HEK293T (cell line): ENCODE results near the gene KIRREL1.

Source experiments
- CTCF ChIA-PET: fragments of 350-600 bp; formaldehyde crosslinking; extraction: SDS; loops from one replicate; lab custom pipeline; 2021; ENCODE audit warnings: antibody characterized with exemption, inconsistent platforms; lab: Yijun Ruan, JAX
- POLR2A ChIA-PET: fragments of 350-600 bp; formaldehyde crosslinking; extraction: SDS; loops from one replicate; lab custom pipeline; 2020; ENCODE audit warnings: antibody characterized with exemption, inconsistent platforms; lab: Yijun Ruan, JAX
- DNase-seq: peaks from one replicate; pipeline ENCODE4 v3.0.0; 2012; ENCODE audit warnings: mixed read lengths; ENCODE audit errors: extremely low spot score
- ARNT ChIP-seq: fragments of 450-650 bp; IDR thresholded peaks from 2 replicates; pipeline ENCODE4 v1.6.1; 2017; ENCODE audit warnings: mild to moderate bottlenecking
- BHLHE40 ChIP-seq: fragments of 450-650 bp; IDR thresholded peaks from 2 replicates; pipeline ENCODE4 v1.6.1; 2016; ENCODE audit warnings: mild to moderate bottlenecking, moderate library complexity, borderline replicate concordance
- CTBP1 ChIP-seq: fragments of 450-650 bp; IDR thresholded peaks from 2 replicates; pipeline ENCODE4 v1.6.1; 2016; ENCODE audit warnings: borderline replicate concordance
- ELF4 ChIP-seq: fragments of 450-650 bp; IDR thresholded peaks from 2 replicates; pipeline ENCODE4 v1.6.1; 2017; ENCODE audit warnings: antibody characterized with exemption
- FOXA1 ChIP-seq: fragments of 450-650 bp; IDR thresholded peaks from 2 replicates; pipeline ENCODE4 v1.6.1; 2016; ENCODE audit warnings: mild to moderate bottlenecking
- FOXK2 ChIP-seq: fragments of 450-650 bp; IDR thresholded peaks from 2 replicates; pipeline ENCODE4 v1.6.1; 2016; ENCODE audit warnings: mild to moderate bottlenecking
- FOXM1 ChIP-seq: fragments of 450-650 bp; IDR thresholded peaks from 2 replicates; pipeline ENCODE4 v1.6.1; 2017; ENCODE audit warnings: mild to moderate bottlenecking, borderline replicate concordance
- HDGF ChIP-seq: fragments of 450-650 bp; IDR thresholded peaks from 2 replicates; pipeline ENCODE4 v1.6.1; 2017; ENCODE audit warnings: antibody characterized with exemption, borderline replicate concordance
- L3MBTL2 ChIP-seq: fragments of 450-650 bp; conservative IDR thresholded peaks from 2 replicates; pipeline ENCODE4 v1.6.1; 2016; ENCODE audit warnings: mild to moderate bottlenecking
- LEF1 ChIP-seq: fragments of 450-650 bp; IDR thresholded peaks from 2 replicates; pipeline ENCODE4 v1.6.1; 2017; ENCODE audit warnings: mild to moderate bottlenecking, borderline replicate concordance
- NFRKB ChIP-seq: fragments of 450-650 bp; IDR thresholded peaks from 2 replicates; pipeline ENCODE4 v1.6.1; 2016; ENCODE audit warnings: mild to moderate bottlenecking, moderate library complexity
- SP1 ChIP-seq: fragments of 450-650 bp; IDR thresholded peaks from 2 replicates; pipeline ENCODE4 v1.6.1; 2017
- SUZ12 ChIP-seq: fragments of 450-650 bp; IDR thresholded peaks from 2 replicates; pipeline ENCODE4 v1.6.1; 2016; ENCODE audit warnings: mild to moderate bottlenecking
- TARDBP ChIP-seq: fragments of 450-650 bp; IDR thresholded peaks from 2 replicates; pipeline ENCODE4 v1.6.1; 2016
- ZNF384 ChIP-seq: fragments of 450-650 bp; IDR thresholded peaks from 2 replicates; pipeline ENCODE4 v1.6.1; 2016
- TF ChIP-seq, protein P1 (sequence below): fragments of 450-650 bp; IDR thresholded peaks from 2 replicates; pipeline ENCODE4 v1.6.1; 2016

Gene KIRREL1

DNA sequence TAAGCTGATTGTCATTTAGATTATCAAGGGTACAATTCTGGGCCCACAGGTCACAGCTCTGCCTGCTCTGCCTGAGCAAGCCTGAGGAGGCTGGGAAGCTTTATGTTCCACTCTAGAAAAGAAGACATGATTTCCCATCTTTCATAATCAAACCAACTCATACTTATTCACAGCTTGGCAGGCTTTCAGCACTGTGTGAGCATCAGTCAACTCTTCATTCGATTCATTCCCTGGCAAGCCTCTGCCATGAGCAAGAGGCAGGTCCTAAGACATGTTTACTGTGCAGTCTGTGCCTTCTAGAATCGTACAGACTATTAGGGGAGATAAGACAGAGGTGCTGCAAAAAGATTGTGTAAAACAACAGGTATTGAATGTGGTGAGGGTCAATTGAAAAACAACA, 24.5 kb upstream of the KIRREL1 start:
- ChIA-PET CTCF (interaction anchor here (0.6 to 3.0 kb wide), 10 partner anchors 8 to 156 kb away, joined by 3 to 16 read pairs (median 5); no protein-coding TSS in a partner anchor), POLR2A (no interaction called here)
- DNase-seq, result no peak
- TF ChIP-seq SUZ12, result no peak
- no peak for TF ChIP-seq TARDBP
- no peak for TF ChIP-seq SP1
- TF ChIP-seq BHLHE40, result no peak
- TF ChIP-seq ZNF384, result no peak
- no peak for TF ChIP-seq LEF1
- no peak for TF ChIP-seq FOXK2
- TF ChIP-seq NFRKB, result no peak
- TF ChIP-seq CTBP1, result no peak
- TF ChIP-seq, protein P1, sequence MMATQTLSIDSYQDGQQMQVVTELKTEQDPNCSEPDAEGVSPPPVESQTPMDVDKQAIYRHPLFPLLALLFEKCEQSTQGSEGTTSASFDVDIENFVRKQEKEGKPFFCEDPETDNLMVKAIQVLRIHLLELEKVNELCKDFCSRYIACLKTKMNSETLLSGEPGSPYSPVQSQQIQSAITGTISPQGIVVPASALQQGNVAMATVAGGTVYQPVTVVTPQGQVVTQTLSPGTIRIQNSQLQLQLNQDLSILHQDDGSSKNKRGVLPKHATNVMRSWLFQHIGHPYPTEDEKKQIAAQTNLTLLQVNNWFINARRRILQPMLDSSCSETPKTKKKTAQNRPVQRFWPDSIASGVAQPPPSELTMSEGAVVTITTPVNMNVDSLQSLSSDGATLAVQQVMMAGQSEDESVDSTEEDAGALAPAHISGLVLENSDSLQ, result no peak
- no peak for TF ChIP-seq FOXA1
- no peak for TF ChIP-seq ARNT
- no peak for TF ChIP-seq FOXM1
- TF ChIP-seq L3MBTL2, result no peak
- TF ChIP-seq HDGF, result no peak

DNA sequence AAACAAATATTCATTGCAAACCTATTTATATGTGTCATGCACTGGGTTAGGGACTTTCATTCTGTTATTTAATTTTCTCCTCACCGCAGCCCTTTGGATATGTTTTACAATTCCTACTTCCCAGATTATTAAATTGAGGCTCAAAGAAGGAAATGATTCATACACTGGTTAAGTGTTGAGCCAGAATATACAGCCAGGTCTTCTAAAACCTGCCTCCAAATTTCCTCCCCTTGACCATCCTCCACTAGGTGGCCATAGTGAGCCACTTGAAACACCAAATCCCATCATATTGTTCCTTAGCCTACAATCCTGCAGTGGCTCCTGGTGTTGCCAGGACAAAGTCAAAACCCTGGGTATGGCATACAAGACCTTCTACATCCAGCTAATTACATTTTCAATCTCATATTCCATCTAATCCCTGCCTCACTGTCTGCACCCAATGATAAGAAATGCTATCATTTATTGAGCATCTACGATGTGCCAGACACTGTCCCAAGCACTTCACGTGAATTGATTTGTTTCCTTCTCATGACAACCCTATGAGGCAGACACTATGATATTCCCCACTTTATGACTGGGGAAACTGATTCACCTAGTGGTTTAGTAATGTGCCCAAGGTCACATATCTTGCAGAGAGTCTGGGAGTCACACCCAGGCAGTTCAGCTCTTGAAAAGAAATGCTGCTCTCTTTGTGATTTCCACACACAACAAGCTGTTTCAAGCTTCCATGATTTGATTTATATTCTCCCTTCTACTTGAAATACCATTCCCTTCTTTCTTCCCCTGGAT, 23.6 kb upstream of the KIRREL1 start:
- TF ChIP-seq NFRKB (no peak), L3MBTL2 (no peak), HDGF (no peak), BHLHE40 (no peak), FOXA1 (no peak), TARDBP (no peak), SP1 (no peak), LEF1 (no peak), FOXM1 (no peak), ELF4 (no peak), CTBP1 (no peak), ARNT (no peak), SUZ12 (no peak)
- TF ChIP-seq, protein P1, result no peak
- peak; percentile 73 for DNase-seq
- ChIA-PET POLR2A (no interaction called here), CTCF (interaction anchor here (0.6 to 3.0 kb wide), 11 partner anchors 9 to 155 kb away, joined by 3 to 16 read pairs (median 5); no protein-coding TSS in a partner anchor)

DNA sequence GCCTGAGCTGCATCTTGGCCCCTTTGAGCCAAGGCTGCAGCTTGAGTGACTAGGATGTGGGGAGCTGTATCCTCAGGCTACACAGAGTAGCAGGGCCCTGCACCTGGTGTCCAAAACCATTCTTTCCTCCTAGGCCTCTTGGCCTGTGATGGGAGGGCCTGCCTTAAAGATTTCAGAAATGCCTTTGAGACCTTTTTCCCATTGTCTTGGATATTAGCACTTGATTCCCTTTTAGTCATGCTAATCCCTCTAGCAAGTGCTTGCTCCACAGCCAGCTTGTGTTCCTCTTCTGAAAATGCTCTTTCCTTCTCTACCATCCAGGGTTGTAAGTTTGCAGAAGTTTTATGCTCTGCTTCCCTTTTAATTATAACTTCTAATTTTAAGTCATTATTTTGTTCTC, 21.7 kb upstream of the KIRREL1 start:
- POLR2A ChIA-PET, result no interaction called here
- TF ChIP-seq SUZ12 (no peak), LEF1 (no peak), FOXA1 (no peak), TARDBP (no peak), CTBP1 (no peak), SP1 (no peak), BHLHE40 (no peak), FOXK2 (no peak), L3MBTL2 (no peak), NFRKB (no peak), HDGF (no peak)
- TF ChIP-seq, protein P1, result no peak
- no peak for DNase-seq
- CTCF ChIA-PET, result interaction anchor here (0.6 to 2.4 kb wide), 3 partner anchors 15 to 173 kb away, joined by 3 to 7 read pairs (median 3); no protein-coding TSS in a partner anchor

DNA sequence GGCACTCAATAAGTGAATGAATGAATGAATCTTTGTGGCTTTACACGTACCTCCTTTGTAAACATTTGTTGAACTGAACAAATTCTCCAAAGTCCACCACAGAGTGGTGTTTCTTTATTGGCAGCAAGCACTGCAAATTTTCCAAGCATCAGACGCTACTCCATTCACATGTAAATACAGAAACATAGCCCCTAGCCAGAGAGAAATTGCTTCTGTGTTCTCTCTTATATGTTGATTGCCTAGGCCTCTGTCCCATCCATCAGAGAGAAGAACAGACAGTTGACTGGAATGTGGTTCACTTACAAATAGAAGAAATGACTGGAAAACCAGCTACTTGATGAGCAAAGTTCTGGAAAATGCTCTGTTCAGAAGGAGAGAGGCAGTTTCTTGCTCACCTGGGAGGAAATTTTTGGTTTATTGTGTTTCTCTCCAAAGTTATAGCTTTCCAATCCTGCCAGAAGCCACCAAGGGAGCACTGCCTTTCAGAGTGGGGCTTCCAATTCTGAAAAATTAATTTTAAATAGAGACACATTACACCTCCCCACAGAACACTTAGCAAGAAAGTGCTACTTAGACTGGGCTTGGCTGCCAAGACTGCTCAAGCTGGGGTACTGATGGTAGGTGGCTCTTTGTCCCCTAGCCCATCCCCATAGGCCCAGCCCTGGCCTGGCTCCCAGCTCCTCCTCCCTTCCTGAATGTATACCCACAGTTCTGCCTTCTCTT, 18.1 kb upstream of the KIRREL1 start:
- CTCF ChIA-PET, result interaction anchor here (0.7 to 1.1 kb wide), 2 partner anchors 17 to 112 kb away, joined by 3 to 4 read pairs; no protein-coding TSS in a partner anchor

DNA sequence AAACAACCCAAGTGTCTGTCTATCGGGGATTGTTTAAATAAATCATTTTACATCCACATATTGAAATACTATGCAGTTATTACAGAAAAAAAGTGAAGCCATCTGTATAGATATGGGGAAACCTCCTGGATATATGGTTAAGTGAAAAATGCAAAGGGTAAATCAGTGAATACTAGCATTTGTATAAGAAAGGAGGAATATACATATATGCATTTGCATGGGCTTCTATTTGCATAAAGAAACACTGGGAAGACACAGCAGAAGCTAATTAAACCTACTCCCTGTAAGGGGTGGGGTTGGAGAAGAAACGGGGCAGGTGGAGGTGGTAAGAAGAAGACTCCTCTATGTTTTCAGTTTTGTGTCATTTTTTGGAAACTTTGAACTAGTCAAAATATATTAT, 16.6 kb upstream of the KIRREL1 start:
- ChIA-PET POLR2A (no interaction called here), CTCF (interaction anchor here (1.1 kb wide), 2 partner anchors 15 to 119 kb away, joined by 3 to 4 read pairs; no protein-coding TSS in a partner anchor)
- DNase-seq, result no peak
- no peak for TF ChIP-seq SUZ12
- TF ChIP-seq BHLHE40, result no peak
- TF ChIP-seq ARNT, result no peak
- TF ChIP-seq SP1, result no peak
- no peak for TF ChIP-seq L3MBTL2
- TF ChIP-seq LEF1, result no peak
- no peak for TF ChIP-seq ZNF384
- TF ChIP-seq FOXK2, result no peak
- no peak for TF ChIP-seq HDGF
- TF ChIP-seq FOXA1, result no peak
- TF ChIP-seq FOXM1, result no peak
- no peak for TF ChIP-seq TARDBP
- TF ChIP-seq NFRKB, result no peak
- TF ChIP-seq ELF4, result no peak
- no peak for TF ChIP-seq CTBP1
- TF ChIP-seq, protein P1, result no peak

More for the DNA sequence above, 18.1 kb upstream of the KIRREL1 start:
- POLR2A ChIA-PET, result no interaction called here
- TF ChIP-seq SUZ12, result no peak
- TF ChIP-seq ARNT, result no peak
- no peak for TF ChIP-seq SP1
- no peak for TF ChIP-seq FOXA1
- DNase-seq, result no peak
